Esophagus muscularis mucosa (tissue), 4 donors: Measurements from ENCODE around the gene RNF126.

ENCODE experiments used
- EP300 ChIP-seq: sonication (generic); formaldehyde crosslinking; IDR thresholded peaks from one replicate; pipeline ENCODE4 v1.6.1; 2017; ENCODE audit warnings: antibody characterized with exemption
- POLR2A ChIP-seq: fragments of 450-650 bp; IDR thresholded peaks from one replicate; pipeline ENCODE4 v1.6.1; 2017; ENCODE audit warnings: antibody characterized with exemption, moderate library complexity, mild to moderate bottlenecking, low read depth
- POLR2AphosphoS5 ChIP-seq, 2 donors: sonication (generic); formaldehyde crosslinking; IDR thresholded peaks; one replicate each; pipeline ENCODE4 v1.6.1; 2017; ENCODE audit warnings: antibody characterized with exemption in 2 of 2
- TF ChIP-seq, protein P1 (sequence below), 3 experiments: fragments of 200-600 bp in 2 of 3; fragments of 450-650 bp in 1 of 3; sonication (generic) in 2 of 3; IDR thresholded peaks; one replicate each; pipeline ENCODE4 v1.5.1; 2017 to 2019; ENCODE audit warnings: antibody characterized with exemption in 3 of 3, mild to moderate bottlenecking in 2 of 3, moderate library complexity in 1 of 3

DNA sequence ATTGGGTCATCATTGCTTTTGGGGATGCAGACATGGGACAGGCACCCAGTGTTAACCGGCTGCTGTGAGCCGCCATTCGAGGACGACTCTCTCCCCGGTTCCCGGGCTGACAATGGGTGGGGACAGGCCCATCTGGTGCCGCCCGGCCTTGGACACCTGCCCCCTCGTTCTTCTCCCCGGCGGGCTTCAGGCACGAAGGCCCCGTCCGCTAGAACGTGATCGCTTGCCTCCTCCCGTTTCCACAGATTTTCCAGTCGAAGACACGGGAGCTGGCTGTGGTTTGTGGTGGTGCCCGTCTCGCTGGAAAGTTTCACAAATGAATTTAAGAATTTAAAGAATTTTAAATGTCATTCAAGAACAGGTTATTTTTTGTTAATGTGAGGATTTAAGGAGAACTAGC lies 47.8 kb upstream of the RNF126 start:
- TF ChIP-seq EP300 (no peak), POLR2AphosphoS5 (IDR thresholded peaks at IDR 0.05) (no peak), POLR2A (no peak)
- TF ChIP-seq, protein P1, sequence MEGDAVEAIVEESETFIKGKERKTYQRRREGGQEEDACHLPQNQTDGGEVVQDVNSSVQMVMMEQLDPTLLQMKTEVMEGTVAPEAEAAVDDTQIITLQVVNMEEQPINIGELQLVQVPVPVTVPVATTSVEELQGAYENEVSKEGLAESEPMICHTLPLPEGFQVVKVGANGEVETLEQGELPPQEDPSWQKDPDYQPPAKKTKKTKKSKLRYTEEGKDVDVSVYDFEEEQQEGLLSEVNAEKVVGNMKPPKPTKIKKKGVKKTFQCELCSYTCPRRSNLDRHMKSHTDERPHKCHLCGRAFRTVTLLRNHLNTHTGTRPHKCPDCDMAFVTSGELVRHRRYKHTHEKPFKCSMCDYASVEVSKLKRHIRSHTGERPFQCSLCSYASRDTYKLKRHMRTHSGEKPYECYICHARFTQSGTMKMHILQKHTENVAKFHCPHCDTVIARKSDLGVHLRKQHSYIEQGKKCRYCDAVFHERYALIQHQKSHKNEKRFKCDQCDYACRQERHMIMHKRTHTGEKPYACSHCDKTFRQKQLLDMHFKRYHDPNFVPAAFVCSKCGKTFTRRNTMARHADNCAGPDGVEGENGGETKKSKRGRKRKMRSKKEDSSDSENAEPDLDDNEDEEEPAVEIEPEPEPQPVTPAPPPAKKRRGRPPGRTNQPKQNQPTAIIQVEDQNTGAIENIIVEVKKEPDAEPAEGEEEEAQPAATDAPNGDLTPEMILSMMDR (IDR thresholded peaks at IDR 0.05): no peak
